HG03025 (cell line): Measurements from ENCODE around the gene CCT7.

Source experiments
- ATAC-seq: cut with Tn5 transposase; IDR thresholded peaks from one replicate; pipeline ENCODE4 v1.9.1; 2021; ENCODE audit warnings: mild to moderate bottlenecking, moderate library complexity; ENCODE audit not compliant: unreplicated experiment, low FRiP score

Gene CCT7

GRCh38 chr2:73225513-73226360, 8.4 kb upstream of the CCT7 start:
- ATAC-seq, result no peak

DNA sequence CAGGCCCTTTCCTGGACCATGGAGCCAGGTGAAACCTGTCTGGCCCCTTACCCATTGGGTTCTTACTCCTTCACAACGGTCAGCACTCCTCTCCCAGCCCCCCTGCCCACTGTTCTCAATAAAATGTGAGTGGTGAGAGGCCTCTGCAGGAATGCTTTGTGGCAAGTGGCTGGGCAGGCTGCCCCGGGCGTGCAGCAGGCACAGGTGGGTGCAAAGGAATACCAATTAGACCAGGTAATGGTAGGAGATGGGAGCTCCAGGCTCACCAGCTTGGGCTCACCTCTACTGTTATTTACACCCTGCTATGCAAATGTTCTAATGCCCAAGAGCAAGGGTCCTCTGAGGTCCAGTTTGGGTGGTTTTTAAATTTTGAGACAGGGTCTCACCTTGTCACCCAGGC, 7.0 kb upstream of the CCT7 start:
- ATAC-seq, result no peak

DNA sequence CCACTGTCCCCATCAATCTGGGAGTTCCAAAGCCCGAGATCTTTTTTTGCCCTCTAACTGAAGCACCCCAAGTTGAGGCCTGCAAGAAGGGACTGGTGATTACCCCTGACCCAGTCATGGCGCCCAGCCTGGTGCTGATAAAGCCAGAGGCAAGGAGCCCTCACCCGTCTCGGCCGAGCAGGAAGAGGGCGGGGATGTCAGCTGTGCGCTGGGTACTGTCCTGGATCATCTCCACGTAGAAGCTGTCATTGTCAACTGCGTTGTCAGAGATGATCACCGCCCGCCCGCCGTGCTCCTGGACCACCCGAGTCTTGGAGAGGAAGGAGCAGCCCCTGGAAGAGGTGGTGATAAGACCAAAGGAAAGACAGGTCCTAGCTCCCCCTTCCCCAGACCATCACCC, 5.5 kb upstream of the CCT7 start:
- no peak for ATAC-seq

DNA sequence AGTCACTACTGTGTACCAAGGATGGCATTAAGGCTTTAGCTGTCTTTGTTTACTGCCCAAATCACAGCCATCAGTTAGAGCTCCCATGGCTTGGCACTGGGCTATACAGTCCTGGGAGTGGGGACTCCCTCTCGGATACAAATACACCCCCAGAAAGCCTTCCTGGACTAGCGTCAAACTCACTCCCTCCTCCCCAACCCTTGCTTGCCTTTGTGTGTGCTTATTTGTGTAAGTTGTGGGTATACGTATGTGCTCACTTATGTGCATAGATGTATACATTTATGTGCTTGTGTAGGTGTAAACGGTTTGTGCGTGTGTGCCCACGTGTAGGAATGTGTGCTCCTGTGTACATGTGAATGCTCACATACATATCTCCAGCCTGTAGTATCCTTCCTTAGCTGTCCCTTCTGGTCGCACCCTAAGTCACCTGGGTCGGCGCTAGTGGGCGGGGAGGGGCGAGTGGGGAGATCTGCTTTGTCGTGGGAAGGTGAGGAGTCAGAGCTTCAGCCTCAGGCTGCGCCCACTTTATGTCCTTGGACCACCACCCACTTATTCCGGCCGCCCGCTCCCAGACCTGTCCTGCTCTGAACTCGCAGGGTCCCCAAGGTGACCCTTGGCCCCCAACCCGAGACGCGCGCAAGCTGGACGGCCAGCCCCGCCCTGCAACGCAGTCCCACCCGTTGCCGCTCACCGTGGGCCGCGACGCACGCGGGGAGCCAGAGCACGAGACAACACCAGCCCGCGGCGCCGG, 1.5 kb upstream of the CCT7 start:
- peak; percentile 5 for ATAC-seq

DNA sequence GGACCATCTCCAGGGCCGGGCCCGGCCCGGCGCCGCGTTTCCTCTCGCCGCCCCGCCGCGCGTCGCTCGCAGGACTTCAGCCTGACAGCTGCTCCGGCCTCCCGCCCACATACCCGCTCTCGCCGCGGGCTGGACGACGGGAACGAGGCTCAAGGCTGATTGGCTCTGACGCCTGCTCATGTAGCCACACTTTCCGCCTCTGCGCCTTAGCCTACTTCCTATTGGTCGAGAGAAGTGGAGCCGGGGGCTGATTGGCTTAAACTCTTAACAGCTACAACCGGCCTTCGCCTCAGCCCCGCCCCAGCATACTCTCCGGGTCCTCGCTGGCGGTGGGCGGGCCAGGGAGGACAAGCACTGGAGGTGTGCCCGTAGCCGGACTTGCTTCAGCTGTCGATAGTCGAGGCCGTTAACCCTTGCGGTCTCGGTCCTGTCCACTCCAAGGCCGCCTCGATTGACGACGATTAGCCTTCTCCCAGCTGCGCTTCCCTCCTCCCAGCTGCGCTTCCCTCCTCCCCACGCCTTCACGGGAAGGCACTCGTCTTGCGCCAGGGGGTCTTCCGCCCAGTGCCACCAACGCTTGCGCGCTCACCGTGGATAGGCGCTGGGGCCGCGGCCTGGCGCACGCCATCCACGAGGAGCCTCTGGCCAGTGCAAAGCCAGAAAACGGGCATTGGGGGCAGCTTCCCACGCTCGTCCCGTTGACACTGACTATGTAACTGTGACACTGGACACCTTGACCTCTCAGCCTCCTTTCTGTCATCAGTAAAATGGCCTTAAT, 765 bp upstream of the CCT7 start, which contains the start of gene PRADC1:
Gene PRADC1 (minus strand): TSS at position 86 of the 778 bp plus-strand sequence. CDS start 79 bp downstream, at position 7.
- peak; percentile 88 for ATAC-seq

- ATAC-seq, result no peak
Measured at GRCh38 chr2:73235315-73236028, 1.4 kb downstream of the CCT7 start.

DNA sequence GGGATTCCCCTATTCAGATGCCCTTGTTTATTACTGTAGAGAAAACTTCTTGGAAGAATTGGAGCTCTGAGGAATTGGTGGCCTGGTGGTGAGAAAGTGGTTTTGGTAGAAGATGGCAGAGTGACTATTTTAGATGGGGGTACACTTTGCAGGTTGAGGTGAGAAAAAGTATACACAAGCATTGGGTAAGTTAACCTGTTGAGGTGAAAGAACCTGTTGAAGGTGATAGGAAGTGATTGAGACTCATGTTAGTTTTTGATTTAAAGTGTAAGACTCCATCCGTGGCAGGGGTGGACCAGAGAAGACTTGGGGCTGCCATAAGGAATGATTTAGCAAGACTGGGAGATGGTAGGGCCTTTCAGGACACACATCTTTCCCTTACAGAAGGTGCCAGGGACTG, 3.1 kb downstream of the CCT7 start:
- no peak for ATAC-seq

- ATAC-seq, result no peak
Measured at GRCh38 chr2:73238149-73238548, 4.0 kb downstream of the CCT7 start.

- ATAC-seq, result no peak
Measured at GRCh38 chr2:73238976-73239375, 4.9 kb downstream of the CCT7 start.

DNA sequence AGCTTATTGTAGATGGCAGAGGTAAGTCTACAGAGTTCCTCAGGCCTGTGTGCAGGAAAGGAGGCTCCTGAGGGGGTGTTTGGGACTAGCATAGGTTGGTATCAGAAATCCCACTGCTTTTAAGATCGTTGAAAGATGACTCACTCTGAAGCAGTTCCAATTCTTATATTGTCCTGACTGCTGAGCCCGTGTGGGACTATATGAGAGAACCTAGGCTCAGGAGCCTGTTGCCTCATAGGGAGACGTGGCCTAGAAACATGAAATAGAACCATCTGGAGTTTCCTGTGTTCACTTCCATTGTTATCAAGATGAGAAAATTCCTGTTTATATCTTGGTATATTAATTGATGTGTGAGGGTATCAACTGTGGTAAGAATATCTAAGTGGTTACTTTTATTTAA, 5.7 kb downstream of the CCT7 start:
- ATAC-seq, result no peak

- ATAC-seq, result no peak
Measured at GRCh38 chr2:73243884-73244570, 9.9 kb downstream of the CCT7 start.

DNA sequence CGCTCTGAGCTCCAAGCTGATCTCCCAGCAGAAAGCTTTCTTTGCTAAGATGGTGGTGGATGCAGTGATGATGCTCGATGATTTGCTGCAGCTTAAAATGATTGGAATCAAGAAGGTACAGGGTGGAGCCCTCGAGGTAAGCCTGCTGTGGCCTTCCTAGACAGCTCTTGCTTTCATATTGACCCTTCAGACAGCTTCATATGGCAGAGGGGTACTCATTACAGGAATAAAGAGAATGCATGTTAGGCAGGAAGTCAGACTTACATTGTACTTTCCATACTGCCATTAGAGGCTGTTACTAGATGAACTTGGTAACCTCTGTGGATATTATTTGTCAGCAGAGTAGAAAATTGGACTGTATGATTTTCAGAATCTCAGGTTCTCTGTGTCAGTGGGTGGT, 10.5 kb downstream of the CCT7 start:
- ATAC-seq, result no peak

DNA sequence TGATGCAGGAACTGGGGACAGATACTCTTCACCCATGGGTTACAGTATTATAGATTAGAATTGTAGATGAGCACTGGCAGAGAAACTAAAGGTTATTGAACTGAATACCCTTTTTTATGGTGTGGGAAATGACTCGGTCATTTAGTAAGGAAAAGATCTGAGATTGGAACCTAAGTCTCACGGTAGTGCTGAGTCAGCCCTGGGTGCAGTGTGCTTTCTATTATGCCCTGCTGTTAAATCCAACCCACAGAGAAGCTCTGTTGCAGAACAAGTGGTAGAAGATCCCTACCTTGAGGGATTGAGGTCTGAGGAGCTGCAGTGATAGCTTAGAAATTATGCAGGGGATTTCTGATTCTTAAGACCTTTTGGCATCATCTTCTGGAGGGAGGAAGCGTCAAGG, 12.7 kb downstream of the CCT7 start:
- ATAC-seq, result no peak

GRCh38 chr2:73249636-73250035, 15.5 kb downstream of the CCT7 start:
- ATAC-seq, result no peak

GRCh38 chr2:73250872-73251846, 17.1 kb downstream of the CCT7 start:
- ATAC-seq, result no peak

- ATAC-seq, result no peak
Measured at GRCh38 chr2:73252238-73253027, 18.3 kb downstream of the CCT7 start.

DNA sequence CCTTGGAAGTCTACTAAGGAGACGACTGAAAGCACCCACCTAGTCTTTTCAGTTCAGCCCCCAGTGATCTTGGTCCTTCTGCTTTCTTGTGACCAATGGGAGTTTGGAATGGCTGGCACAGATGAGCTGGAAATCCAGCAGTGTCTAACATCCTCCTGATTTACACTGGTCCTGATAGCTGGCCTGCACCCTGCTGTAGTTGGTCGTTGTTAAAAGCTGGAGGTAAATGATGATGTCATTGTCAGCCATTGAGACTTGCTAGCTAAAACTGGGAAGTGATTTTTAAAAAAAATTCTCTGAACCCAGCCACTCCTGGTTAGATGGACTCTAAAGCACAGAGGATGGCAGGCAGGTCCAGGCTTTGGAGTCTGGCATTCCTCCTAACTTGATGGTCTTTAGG, 19.3 kb downstream of the CCT7 start:
- ATAC-seq, result no peak

- ATAC-seq, result no peak
Measured at GRCh38 chr2:73253901-73254300, 19.8 kb downstream of the CCT7 start.
